Stimulated activated CD8-positive, alpha-beta memory T cell treated with anti-CD3 and anti-CD28 coated beads, Interleukin-7, amount 100 ng/mL, for 4 hours (primary cell): Measurements from ENCODE around the gene ARSJ.
"Not testable (repeated sequence)": the region's sequence is repeated elsewhere in the genome, so short reads cannot be mapped to it uniquely, and the experiment has no call there.

ENCODE experiments used
- DNase-seq, 2 donors: peaks; one replicate each; pipeline ENCODE4 v3.0.0-alpha.2; 2020; ENCODE audit warnings: low read depth in 2 of 2

Gene ARSJ

GRCh38 chr4:113958766-113959538, 20.5 kb downstream of the ARSJ start:
- DNase-seq = no peak

GRCh38 chr4:113957956-113958355, 21.5 kb downstream of the ARSJ start:
- no peak for DNase-seq

- no peak for DNase-seq
Observed at GRCh38 chr4:113955948-113956347, 23.5 kb downstream of the ARSJ start.

- DNase-seq = no peak
Observed at GRCh38 chr4:113955411-113955810, 24.0 kb downstream of the ARSJ start.

GRCh38 chr4:113953888-113954287, 25.6 kb downstream of the ARSJ start:
- no peak for DNase-seq

- no peak for DNase-seq
Observed at GRCh38 chr4:113952452-113953029, 26.9 kb downstream of the ARSJ start.

- no peak for DNase-seq
Observed at GRCh38 chr4:113951263-113951662, 28.2 kb downstream of the ARSJ start.

GRCh38 chr4:113950207-113950606, 29.2 kb downstream of the ARSJ start:
- no peak for DNase-seq

GRCh38 chr4:113947484-113947883, 32.0 kb downstream of the ARSJ start:
- DNase-seq = no peak

GRCh38 chr4:113945906-113946305, 33.5 kb downstream of the ARSJ start:
- DNase-seq = no peak

GRCh38 chr4:113943863-113944262, 35.6 kb downstream of the ARSJ start:
- DNase-seq = no peak

- DNase-seq = no peak
Observed at GRCh38 chr4:113943085-113943484, 36.4 kb downstream of the ARSJ start.

GRCh38 chr4:113941836-113942235, 37.6 kb downstream of the ARSJ start:
- DNase-seq = no peak

GRCh38 chr4:113940103-113940502, 39.3 kb downstream of the ARSJ start:
- not testable (repeated sequence) for DNase-seq

- DNase-seq = no peak
Observed at GRCh38 chr4:113935190-113935589, 44.3 kb downstream of the ARSJ start.

- not testable (repeated sequence) for DNase-seq
Observed at GRCh38 chr4:113924706-113925105, 54.7 kb downstream of the ARSJ start.

- no peak for DNase-seq
Observed at GRCh38 chr4:113921089-113921794, 58.2 kb downstream of the ARSJ start.

GRCh38 chr4:113919611-113920010, 59.8 kb downstream of the ARSJ start:
- no peak for DNase-seq

GRCh38 chr4:113919145-113919544, 60.3 kb downstream of the ARSJ start:
- no peak for DNase-seq

- no peak for DNase-seq
Observed at GRCh38 chr4:113908829-113909228, 70.6 kb downstream of the ARSJ start.

GRCh38 chr4:113907559-113907958, 71.9 kb downstream of the ARSJ start:
- DNase-seq = no peak

GRCh38 chr4:113905301-113905700, 74.1 kb downstream of the ARSJ start:
- no peak for DNase-seq

- no peak for DNase-seq
Observed at GRCh38 chr4:113904877-113905276, 74.6 kb downstream of the ARSJ start.
